HG02571 (cell line): Measurements from ENCODE around the gene SOWAHA.
"Not testable (repeated sequence)": the region's sequence is repeated elsewhere in the genome, so short reads cannot be mapped to it uniquely, and the experiment has no call there.

Experiments used
- ATAC-seq: cut with Tn5 transposase; IDR thresholded peaks from one replicate; pipeline ENCODE4 v1.9.1; 2021; ENCODE audit warnings: mild to moderate bottlenecking, moderate library complexity; ENCODE audit not compliant: unreplicated experiment

The SOWAHA gene

DNA sequence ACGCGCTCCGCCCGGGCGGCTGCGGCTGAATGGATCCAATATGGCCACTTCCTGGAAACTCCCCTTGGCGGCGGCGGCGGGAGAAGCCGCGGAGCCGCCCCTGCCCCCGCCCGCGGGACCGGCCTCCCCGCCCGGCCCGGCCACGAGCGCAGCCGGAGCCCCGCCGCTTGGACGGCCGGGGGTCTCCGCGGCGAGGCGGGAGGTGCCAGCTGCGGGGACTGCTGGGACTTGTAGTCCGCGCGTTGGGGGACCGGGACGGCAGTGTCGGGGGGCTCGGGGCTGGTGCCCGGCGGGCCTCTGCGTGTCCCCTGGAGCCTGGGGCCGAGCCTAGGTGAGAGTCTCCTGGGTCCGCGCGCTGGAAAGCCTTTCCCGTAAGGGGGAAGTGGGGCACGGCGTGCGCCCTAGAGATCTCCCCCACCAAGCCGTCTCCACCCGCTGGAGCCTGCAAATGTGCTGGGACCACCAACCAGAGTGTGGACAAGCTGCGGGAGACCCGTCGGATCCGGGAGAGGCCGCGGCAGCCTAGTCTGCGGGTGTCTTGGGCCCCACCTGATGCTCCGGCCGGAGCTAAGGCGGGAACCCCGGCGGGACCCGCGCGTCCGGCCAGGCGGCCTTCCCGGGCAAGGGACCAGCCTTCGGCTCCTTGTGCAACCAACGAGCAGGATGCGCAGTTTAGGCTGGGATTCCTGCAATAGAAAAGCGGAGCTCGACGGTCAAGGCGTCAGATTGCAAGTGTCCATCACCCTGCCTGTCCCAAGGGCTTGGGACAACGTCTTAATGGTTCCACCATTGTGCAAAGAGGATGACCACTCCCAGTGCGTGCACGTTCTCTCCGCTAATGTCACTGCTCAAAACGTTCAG, 35.7 kb upstream of the SOWAHA start, which contains the start of gene SEPTIN8:
Gene SEPTIN8, minus strand, starts transcription at position 31 of the 861 bp plus-strand sequence. CDS start 102 bp downstream, outside the sequence.
- no peak for ATAC-seq

DNA sequence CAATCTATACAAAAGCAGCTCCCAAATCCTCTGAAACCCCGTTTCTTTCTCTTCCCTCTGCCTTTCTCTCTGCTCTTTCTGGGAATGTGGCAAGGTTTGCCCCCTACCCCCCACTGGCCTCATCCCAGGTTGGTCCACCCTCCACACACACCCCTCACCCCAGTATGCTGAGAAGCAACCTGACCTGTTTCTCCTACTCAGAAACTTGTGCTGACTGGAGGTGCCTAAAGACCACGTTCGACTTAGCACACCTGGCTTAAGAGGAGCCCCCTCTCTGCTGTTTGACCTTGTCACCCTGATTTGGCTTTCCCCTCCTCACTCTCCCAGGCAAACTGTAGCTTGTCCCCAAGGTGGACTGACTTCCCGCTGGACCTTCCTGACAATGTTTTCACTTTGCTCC, 35.0 kb upstream of the SOWAHA start:
- no peak for ATAC-seq

DNA sequence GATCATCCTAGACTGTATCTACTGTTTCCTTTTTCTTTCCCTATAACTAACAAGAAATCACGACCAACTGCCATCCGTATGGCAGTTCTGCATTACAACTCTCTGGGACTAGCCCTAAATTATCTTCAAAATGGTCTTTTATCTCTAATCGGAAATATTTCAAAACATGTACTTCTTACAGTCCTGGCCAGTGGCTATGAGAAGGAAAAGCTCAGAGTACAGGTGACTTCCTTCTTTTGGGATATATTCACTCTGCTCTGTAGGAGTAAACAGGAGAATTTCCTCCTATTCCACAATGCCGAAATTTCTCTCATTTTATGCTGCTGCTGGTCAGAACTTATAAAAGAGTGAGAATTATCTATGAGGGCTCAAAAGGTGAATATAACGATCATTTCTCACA, 34.2 kb upstream of the SOWAHA start:
- ATAC-seq, result no peak

DNA sequence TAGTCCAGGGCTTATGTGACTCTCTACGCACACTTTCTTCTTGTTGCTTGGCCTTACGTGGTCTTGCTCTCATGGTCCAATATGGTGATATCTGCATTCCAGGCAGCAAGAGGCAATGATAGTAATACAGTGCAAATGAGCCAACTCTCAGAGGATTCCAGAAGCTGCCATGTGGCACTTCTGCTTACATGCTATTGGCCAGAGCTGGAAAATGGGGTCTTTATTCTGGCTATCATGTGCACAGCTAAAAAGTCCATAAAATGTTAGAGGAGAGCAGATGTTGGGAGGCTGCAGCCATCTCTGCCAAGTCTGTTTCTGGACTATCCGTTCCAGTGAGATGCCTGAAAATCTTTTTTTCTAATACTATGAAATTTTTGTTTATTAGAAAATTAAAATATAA, 33.1 kb upstream of the SOWAHA start:
- no peak for ATAC-seq

DNA sequence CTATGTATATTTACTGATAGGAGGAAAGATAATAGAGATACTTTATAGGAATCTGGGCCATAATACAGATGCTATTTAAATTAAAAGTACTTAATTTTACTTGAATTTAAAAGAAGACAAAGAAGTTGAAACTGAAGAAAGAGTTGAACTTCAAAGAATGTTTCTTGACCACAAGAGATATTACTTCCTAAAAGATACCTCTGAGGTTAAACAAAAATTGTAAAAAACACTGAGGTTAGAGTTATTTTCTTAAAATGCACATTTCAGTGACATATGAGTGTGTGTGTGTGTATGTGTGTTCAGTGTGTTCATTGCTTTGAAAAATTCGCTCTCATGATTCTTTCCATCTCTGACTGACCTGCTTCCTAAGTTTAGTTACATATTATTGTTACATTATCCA, 32.5 kb upstream of the SOWAHA start:
- ATAC-seq, result no peak

DNA sequence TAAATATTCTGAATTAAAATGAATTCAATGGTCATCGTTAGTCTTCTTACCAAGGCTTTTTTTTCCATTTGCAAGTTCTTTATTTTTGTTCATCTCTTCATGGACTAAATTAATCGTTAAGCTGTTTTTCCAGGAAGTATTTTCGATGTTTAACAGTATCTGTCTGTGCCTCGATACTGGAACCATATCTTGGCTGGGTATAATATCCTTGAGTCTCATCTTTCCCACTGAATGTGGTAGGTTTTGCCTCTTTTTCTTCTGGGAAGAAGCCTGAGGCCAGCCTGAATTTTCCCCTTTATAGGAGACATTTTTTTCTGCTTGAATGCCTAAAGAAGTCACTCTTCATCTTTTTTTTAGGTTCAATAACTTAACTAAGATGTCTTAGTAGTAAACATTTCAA, 32.1 kb upstream of the SOWAHA start:
- ATAC-seq, result no peak

DNA sequence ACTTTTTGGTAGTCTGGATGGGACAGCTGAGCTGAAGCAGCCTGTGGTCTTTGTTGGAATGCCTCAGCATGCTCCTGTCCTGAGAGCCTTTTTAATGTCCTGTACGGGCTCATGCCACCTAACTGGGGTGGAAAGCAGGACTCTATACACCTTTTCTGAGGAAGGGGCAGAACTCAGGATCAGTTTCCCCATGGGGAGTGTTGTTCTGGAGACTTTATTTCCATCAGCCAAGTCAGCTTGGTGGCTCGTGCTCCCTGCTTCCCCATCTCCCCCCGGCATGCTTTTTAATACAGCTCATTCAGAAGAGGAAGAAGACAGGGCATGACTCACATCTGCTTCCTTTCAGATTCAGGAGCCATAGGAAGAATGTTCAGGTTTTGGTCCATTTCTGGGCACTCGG, 31.0 kb upstream of the SOWAHA start:
- no peak for ATAC-seq

DNA sequence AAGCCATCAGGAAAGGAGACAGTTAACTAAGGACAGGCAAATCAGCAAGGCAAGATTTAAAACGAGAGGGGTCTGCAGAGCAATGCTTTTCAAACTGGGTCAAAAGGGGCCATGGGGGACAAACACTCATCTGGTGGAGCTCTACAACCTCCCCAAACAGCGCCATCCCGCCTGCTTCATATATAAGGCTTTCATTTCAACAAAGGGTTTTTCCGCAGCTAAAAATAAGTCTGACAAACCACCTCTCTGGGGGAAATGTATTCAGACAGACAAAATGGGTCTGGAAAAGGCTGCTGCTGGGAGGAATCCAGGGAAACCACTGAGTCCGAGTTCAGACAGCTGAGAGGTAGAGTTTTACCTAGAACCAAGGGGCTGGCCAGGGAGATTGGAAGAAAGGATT, 27.7 kb upstream of the SOWAHA start:
- no peak for ATAC-seq

DNA sequence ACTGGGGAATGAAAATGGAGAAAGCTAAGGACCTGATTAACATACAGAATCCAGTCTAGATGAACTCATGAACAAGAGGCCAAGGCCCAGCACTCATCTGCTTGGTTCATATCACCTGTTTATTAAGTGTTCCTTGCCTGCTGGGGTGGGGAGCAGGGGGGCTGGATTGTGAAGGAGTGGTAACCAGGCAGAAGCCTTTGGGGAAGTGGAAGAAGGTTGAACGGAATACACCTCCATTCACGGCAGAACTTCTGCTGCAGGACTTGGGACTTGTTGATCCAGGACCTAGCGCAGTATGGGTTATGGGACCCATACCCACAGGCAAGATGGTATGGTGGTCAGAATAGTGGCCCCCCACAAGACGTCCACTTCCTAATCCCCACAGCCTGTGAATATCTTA, 27.2 kb upstream of the SOWAHA start:
- ATAC-seq, result no peak

DNA sequence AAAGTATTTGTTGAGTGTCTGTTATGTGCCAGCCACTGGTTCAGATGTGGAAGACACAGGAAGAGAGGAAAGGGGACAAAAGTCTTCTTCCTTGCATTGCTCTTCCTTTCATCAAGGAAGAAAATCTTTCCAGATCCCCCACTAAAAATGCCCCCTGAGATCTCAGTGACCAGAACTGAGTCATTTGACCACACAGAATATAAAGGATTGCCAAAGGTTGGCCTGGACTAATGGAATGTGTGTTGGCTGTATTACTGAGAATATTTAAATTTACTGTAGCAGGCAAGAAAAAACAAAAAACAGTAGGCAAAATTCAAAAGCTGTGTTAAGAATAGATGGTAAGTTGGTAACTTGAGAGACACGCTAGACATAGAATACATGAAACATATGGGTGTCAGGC, 26.0 kb upstream of the SOWAHA start:
- ATAC-seq, result no peak

DNA sequence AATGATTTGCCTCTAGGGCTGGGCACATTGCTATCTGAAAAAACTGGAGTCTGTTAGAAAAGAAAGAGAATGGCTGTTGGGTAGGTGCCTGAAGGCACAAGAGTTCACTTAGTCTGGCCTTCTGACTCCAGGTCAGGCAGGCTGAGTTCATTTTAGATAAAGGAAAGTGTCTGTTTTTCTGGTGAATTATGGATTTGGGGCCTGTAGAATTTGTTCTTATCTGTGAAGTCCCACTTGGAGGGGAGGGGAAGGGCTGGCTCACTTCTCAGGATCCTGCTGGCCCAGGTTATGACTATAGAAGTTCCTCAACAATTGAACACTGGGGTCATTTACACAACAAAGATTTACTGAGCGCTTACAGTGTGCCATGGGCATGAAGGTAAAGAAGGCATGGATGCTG, 24.6 kb upstream of the SOWAHA start:
- ATAC-seq, result no peak

DNA sequence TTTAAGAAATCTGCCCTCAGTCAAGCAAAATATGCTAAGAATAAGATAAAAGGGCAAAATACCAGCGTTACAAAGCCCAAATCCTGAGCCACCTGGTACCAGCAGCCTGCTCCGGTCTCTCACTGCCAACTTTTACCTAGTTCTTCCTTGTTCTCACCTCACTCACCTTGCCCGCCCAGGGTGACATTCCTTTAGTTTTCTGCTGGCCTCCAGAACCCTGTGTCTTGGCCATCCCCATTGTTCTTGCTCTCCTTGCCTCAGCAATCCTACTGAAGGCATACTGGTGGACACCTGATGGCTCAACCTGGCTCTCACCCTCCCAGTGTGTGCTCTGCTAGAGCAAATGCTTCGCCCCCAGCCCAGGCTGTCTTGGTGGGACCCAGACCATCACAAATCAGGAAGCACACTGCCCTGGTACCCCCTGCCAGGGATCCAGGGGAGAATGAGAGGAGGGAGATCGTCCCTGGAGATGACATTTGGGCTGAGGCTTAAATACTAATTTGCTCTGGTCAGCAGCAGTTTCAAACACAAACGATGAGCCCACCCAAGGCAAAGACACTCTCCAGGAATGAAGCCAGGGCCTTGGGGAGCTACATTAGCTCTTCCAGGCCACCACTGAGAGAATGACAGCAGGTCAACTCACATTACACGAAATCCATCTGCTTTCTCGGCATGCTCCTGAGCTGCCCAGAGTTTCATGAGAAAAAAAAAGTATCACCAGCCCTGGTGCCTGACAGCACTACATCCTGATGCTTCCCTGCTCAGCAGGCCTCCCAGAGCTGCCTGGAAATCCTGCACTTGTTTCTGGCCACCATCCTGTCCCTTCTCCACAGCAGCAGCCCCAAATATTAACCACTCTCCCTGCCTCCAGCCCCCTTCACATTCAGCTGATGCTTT, 23.9 kb upstream of the SOWAHA start:
- no peak for ATAC-seq

DNA sequence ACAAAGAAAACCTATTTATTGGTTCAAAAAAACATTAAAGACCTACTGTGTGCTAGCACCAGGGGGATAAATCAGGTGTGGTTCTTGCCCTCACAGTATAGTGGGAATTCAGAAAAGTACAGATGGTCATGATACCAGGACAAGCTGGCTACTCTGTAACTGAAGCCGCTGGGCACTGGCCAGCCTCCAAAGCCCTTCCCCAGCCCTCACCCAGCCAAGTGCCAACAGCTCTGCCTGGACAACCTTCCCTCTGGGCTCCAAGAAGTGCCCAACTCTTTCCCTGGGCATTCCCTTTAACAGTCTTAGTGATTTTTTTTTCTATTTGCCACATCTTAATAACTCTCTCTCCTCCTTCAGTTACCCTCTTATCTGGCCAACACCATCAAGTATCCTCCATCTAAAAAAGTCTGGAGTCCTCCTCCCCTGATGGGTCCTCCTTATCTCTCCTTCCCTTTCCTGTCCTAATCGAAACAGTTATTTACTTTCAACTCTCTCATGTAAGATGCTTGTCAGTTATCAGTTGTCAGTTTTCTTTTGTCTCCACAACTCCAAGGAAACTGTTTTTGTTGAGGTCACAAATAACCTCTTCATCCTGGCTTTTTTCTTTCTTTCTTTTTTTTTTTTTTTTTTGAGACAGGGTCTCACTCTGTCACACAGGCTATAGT, 22.8 kb upstream of the SOWAHA start:
- no peak for ATAC-seq

DNA sequence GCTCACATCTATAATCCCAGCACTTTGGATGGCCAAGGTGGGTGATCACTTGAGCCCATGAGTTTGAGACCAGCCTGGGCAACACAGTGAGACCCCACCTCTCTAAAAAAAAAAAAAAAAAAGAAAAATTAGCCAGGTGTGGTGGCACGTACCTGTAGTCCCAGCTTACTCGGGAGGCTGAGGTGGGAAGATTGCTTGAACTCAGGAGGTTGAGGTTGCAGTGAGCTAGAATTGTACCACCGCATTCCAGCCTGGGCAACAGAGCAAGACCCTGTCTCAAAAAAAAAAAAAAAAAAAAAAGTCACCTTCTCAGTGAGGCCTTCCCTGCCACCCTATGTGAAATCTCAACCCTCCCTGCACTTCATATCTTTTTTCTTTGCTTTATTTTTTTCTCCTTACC, 22.1 kb upstream of the SOWAHA start:
- ATAC-seq, result no peak

DNA sequence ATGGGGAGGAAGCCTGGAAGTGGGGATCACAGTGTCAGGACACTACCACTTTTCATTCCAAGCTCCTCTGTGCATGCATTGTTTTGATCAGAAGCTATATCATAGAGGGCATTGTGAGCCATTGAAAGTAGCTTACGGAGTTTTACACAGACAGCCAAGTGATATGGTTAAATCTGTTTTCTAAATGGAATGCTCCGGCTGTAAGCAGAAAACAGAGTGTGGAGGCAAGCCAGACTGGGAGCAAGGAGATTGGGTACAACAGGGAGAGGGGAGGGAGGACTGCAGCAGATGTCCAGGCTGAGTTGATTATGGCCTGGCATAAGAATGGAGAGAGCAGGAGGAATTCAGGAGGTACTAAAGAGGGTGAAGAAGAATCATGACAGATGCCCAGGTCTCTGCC, 15.5 kb upstream of the SOWAHA start:
- no peak for ATAC-seq

DNA sequence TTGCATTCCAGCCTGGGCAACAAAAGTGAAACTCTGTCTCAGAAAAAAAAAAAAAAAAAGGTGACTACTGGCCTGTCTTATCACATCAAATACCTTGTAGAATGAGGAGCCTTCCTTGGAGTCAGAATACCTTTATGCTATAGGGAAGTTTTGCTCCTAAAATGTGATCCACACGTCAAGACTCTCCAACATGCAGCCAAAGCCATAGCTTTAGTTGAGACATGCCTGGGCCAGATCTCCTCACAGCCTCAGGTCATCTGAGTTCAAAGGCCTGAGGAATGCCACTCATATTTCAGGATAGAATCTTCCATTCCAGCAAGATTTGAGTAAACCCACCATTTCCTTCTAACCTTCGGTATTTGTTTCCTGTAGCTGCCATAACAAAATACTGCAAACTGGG, 13.7 kb upstream of the SOWAHA start:
- ATAC-seq, result no peak

DNA sequence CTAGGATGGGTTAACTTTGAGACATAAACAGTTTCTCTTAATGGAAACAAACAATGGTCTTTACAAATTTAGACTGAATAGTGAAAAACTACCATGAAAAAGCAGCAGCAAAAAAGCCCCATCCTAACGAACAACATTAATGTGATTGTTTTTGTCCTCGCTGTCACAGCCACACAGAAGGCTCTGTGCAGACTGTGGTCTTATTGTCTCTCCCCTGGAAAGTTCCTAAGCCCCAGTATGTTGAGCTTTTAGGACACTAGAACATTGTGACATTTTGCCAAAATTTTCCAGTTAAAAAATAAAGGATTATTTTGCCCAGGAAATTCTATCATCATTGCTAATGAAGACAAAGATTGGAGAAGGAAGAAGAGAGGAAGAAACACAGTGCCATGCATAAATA, 12.6 kb upstream of the SOWAHA start:
- no peak for ATAC-seq

DNA sequence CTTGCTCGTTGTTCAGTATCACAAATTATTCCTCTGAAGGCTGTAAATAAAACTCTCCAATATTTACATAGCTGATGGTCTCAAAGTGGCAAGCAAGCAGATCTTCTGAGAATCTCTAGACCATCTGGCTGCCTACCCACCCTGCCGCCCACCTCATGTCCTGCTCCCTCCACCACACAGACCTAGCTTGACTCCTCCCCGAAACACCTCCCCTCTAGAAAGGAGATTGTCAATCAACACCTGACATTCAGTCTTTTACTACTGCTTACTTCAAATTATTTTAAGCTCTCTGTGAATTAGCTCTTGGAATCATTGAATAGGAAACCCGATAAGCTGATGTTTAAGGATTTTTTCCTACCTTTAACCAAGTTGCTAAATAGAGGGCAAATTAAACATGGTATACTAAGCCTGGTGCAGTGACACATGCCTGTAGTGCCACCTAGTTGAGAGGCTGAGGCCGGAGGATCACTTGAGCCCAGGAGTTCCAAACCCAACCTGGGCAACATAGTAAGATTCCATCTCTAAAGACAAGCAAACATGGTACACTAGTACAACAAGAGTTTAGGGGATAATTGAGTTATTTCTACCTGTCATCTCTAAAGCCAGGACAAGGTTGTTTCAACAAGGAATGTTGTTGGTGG, 10.9 kb upstream of the SOWAHA start:
- ATAC-seq, result no peak

DNA sequence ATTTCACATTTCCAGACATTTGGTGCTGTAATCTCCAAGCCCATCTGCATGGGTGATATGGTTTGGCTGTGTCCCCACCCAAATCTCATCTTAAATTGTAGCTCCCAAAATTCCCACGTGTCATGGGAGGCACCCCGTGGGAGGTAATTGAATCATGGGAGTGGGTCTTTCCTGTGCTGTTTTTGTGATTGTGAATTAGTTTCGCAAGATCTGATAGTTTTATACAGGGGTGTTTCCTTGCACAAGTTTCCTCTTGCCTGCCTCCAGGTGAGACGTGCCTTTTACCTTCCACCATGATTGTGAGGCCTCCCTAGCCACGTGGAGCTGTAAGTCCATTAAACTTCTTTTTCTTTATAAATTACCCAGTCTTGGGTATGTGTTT, 10.4 kb upstream of the SOWAHA start:
- ATAC-seq, result not testable (repeated sequence)

DNA sequence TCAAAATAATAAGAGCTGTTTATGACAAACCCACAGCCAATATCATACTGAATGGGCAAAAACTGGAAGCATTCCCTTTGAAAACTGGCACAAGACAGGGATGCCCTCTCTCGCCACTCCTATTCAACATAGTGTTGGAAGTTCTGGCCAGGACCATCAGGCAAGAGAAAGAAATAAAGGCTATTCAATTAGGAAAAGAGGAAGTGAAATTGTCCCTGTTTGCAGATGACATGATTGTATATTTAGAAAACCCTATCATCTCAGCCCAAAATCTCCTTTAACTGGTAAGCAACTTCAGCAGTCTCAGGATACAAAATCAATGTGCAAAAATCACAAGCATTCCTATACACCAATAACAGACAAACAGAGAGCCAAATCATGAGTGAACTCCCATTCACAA, 8.9 kb upstream of the SOWAHA start:
- not testable (repeated sequence) for ATAC-seq

DNA sequence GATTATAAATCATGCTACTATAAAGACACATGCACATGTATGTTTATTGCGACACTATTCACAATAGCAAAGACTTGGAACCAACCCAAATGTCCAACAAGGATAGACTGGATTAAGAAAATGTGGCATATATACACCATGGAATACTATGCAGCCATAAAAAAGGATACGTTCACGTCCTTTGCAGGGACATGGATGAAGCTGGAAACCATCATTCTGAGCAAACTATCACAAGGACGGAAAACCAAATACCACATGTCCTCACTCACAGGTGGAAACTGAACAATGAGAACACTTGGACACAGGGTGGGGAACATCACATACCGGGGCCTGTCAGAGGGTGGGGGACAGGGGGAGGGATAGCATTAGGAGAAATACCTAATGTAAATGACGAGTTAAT, 7.2 kb upstream of the SOWAHA start:
- ATAC-seq, result not testable (repeated sequence)
